HG03571 (cell line): ENCODE measurements around the gene TBC1D4.
"Not testable (repeated sequence)": the region's sequence is repeated elsewhere in the genome, so short reads cannot be mapped to it uniquely, and the experiment has no call there.

Experiments used
- ATAC-seq: cut with Tn5 transposase; IDR thresholded peaks from one replicate; pipeline ENCODE4 v1.9.1; 2021; ENCODE audit not compliant: unreplicated experiment

Gene TBC1D4

DNA sequence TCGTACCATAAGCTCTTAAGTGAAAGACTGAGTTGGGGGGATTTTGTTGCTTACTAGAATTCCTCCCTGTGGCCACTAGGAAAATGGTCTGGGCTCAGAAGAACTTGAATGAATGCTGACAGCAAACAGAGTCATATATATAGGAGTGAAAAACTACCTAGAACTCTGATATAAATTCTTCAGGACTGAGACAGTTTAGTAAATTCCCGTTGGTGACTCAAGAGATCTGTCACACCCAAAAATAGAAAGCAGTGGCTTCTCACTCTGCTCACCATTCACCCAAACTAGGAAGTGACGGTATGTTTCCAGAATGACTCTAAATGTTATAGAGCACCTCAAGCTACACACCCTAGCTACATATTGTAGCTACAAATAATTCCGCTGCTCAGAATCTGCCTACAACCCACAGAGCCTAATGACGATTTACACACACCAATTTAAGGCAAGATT is 116.2 kb downstream of the TBC1D4 start:
- peak; percentile 81 for ATAC-seq

DNA sequence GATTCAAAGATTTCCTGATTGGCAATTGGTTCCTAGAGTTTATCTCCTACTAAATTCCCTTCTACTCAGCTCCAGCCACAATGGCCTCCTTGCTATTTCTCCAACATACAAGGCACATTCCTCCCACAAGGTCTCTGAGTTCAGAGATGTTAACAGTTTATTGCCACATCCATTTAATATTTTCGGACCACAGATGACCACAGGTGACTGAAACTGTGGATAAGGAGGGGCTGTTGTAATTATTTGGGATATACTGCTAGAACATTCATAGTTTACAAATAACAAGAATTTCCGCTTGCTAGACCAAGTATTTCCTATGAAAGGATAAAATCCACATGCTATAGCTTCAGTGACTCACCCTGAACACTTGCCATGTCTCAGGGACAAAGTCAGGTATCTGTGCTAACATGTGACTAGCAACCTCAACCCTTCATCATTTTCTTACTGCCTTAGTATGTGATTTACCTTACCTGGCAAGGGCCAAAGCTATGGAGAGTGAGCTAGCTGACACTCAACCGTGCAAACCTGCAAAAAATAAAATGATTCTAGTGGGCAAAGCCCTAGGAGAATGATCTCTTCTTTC is 117.7 kb downstream of the TBC1D4 start:
- no peak for ATAC-seq

DNA sequence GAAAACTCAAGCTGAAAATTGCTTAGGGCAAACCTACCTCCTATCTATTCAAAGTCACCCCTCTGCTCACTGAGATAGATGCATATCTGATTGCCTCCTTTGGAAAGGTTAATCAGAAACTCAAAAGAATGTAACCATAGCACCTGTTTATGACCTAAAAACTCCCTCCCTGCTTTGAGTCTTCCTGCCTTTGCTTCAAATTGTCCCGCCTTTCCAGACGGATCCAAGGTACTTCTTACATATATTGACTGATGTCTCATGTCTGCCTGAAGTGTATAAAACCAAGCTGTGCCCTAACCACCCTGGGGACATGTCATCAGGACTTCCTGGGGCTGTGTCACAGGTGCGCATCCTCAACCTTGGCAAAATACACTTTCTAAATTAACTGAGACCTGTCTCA is 118.6 kb downstream of the TBC1D4 start:
- no peak for ATAC-seq

DNA sequence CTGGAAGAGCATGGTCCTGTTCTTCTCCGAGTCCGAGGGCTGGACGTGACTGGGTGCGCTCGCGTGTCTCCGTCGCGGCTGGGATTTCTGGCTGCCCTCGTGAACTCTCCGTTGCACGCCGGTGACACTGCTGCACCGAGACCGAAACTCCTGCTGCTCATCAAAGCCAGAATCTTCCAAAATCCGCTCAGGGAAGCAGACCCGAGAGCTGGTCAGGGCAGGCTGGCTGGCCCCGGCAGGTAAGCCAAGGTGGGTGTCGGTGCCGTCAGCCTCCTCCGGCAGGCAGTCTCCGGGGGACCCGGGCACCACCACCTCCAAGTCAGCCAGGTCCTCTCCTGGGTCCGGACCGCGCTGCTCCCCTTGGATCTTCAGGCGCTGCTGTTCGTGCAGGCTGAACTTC is 119.9 kb downstream of the TBC1D4 start:
- ATAC-seq, result no peak

DNA sequence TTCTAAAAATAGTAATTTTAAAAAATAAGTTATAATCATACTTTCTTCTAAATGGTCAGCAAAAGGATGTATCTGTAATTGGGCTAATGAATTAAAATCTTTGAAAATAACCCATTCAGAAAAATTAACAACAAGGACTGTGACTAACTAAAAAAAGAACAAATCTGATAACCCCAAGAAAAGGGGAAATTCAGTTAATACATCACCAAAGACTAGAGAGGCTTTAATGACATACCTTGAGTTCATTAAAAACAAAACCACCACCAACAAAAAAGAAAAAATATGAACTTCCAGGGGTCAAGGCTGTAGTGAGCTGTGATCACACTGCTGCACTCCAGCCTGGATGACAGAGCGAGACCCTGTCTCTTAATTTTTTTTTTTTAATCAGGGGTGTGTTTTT is 121.8 kb downstream of the TBC1D4 start:
- no peak for ATAC-seq

DNA sequence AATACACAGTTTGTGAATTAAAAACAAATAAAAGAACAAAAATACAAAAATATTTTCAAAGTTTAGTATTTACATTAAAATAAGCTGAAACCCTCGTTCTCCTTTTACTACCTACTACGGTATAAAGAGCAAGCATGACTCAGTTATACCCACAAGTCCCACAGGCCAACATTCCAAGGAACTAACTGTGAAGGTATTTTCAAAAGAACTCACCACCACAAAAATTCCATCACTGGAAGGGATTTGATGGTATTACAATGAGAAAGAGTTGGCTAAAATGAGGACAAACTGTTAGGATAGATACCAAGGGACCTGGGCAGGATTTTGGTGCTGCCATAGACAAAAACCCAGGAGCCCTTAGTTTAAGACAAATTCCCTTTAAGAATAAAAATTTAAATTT is 122.7 kb downstream of the TBC1D4 start:
- no peak for ATAC-seq

DNA sequence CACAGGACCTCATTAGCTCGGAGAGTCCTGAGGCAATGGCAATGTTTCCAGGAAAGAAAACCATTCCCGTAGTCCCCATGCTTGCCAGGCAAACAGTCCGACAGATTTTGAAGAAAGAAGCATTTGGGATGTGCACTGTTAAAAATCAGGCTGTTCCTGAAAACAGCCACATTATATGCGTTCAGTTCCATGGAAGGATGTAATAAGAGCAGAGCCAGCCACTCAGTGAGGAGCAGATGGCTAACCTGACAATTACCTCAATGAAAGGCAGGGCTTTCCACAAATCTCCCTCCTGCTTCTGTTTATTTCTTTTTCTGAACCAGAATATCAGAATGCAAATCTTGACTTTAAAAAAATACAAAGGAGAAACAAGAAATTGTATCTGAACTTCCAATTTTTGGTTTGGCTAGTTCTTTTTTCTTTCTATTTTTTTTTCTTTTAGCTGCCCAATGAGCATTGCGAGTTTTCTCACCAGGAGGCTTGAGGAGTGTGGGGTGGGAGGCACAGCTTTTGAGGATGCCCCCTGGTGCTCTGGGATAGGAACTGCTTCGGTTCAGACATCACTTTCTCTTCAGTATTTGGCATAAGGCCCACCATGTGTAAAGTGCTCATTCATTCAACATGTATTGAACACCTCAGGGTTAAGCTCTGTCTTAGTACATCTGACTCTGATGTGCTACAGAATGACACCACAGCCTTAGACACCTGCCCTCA is 124.2 kb downstream of the TBC1D4 start:
- peak; percentile 72 for ATAC-seq

DNA sequence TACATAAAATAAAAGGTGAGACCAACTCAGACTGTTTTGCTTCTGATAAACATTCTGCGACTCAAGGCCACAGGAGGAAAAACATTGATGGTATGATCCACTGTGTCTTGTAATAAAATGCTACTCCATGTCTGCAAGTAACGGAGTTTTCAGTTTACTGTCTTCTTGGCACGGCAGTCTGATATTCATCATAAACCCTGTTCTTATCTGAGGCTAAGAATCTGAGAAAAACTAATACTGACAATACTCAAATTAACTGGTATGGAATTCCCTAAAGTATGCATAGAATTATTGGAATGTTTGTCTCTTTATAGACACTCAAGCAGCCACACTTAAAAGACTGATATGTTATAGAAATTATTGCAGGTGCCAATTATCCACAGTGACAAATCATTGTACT is 125.5 kb downstream of the TBC1D4 start:
- ATAC-seq, result no peak

DNA sequence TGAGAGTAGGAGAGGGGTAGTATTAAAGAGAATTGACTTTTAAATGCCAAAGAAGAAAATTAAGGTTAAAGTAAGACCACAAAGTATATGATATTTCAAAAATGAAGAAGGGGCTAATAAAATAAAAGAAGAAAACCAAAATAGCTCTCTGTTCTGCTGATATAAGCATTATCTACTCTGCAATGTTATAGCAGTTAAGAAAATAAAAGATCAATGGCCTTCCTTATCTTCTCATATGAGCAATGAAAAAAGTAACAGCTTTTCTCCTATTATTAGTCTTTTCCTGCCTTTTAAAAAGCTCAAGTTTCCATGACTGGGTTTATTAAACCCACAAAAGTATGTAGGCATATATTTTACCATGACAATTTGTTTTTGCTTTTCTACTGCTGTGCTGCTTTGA is 126.4 kb downstream of the TBC1D4 start:
- ATAC-seq, result no peak

DNA sequence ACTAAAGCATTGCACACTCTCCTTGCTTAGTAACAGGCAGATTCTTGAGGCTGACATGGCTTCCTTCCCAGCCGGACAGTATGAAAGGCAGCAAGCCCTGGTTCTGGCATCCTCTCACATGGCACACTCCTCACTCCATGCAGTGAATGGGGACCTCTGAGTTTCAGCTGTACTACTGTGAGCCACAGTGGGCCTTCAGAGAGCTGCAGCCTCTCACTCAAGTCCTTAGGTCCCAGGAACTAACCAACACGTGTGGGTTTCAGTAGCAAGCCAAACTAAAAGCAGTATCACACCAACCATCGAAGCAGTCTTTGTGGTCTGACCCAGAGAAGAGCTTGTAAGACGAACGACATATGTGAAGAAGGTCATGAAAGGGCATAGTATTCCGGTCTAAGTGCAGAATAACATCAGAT is 128.2 kb downstream of the TBC1D4 start:
- ATAC-seq, result no peak

DNA sequence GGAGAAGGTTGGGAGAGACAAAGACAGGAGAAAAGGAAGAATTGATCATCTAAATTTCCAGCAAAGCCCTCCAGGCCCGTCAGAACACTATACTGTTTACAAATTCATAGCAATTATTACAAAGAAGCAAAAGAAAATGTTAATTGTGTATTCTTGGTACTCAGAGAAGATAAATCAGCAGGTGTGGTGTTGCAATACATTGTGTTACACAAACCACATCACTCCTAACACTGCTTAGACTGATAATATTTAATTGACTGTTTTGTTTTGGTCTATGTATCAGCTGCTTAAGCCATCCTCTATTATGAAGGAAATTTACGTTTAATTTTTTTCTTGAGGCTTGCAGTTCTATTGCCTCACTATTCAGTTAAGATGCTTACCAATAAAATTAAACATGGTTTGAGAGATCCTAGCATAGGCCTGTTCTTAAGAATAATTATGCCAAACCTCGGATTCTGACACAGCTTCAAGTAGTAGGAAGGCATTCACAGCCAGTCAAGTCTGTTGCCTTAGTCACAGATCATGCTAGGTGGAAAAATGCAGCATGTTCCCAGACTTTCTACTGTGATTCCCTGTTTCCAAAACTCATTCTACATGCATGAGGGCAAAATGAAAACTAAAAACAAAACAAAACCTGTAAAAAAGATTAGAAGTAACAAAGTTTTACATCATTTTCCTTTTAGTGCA is 129.2 kb downstream of the TBC1D4 start:
- ATAC-seq, result no peak

DNA sequence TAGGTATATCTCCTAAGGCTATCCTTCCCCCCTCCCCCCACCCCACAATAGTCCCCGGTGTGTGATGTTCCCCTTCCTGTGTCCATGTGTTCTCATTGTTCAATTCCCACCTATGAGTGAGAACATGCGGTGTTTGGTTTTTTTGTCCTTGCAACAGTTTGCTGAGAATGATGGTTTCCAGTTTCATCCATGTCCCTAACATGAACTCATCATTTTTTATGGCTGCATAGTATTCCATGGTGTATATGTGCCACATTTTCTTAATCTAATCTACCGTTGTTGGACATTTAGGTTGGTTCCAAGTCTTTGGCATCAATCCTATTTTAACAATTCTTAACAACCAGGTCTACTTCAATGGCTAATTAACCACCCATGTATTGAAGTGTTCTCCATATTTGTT is 130.4 kb downstream of the TBC1D4 start:
- ATAC-seq, result not testable (repeated sequence)

DNA sequence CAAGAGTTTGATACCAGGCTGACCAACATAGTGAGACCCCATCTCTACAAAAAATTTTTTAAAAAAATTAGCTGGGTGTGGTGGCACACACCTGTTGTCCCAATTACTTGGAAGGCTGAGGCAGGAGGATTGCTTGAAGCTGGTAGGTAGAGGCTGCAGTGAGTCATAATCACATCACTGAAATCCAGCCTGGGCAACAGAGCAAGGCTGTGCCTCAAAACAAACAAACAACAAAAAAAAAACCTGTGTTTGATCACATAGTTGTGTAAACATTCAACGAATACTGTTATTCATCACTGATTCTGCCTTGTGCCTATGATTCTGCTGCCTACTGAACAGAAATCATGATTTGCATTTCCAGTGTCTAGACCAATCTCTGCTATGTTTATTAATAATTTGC is 134.0 kb downstream of the TBC1D4 start:
- no peak for ATAC-seq

DNA sequence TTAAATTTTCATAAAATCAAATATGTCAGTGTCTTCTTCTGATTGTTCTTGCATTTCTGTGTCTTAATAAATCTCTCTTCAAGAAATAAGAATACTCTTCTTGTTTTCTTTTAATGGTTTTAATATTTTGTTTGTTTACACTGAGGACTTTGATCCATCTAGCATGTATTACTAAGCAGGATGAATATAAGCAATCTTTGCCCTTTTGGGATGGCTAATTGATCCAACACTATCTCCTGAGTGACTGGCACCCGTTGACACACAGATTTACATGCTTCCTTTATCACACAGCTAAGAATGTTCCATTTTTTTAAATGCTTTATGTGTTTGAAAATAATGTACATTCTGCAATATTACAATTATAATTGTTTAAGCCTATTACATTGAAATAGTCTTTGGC is 134.5 kb downstream of the TBC1D4 start:
- ATAC-seq, result no peak

DNA sequence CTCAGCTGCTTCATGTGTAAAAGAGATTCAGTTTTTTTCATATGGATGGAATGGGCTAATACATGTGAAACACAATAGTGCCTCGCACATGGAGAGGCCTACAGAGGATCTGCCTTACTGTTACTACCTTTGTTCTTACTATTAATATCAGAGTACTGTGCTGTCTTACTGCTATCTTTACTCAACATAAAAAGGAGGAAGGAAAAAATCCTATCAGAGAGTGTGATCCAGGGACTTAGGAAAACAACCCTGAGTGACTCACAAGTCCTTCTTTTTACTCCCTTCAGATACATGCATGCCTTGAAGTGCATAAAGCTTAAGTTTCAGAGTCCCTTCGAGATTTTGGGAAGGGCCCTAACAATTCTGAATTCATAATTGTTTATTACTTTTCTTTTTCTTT is 136.8 kb downstream of the TBC1D4 start:
- ATAC-seq, result no peak

DNA sequence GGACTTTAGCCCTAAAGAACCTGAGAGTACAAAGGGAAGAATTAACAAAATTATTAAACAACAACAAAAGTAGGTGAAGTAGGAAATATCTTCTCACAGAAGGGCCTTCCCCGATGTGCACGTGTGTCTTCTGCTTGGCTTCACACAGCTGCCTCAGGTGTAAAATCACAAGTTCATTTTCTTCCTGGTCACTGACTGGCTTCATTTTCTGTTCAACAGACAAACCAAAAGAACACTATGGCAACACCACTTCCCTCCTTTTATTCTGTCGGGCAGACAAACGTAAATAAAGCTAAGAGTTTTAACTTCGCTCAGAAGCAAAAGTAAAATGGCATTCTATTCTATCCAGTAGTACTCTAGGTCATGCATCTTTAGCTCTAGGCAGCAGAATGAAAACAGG is 140.9 kb downstream of the TBC1D4 start:
- ATAC-seq, result peak; percentile 79

DNA sequence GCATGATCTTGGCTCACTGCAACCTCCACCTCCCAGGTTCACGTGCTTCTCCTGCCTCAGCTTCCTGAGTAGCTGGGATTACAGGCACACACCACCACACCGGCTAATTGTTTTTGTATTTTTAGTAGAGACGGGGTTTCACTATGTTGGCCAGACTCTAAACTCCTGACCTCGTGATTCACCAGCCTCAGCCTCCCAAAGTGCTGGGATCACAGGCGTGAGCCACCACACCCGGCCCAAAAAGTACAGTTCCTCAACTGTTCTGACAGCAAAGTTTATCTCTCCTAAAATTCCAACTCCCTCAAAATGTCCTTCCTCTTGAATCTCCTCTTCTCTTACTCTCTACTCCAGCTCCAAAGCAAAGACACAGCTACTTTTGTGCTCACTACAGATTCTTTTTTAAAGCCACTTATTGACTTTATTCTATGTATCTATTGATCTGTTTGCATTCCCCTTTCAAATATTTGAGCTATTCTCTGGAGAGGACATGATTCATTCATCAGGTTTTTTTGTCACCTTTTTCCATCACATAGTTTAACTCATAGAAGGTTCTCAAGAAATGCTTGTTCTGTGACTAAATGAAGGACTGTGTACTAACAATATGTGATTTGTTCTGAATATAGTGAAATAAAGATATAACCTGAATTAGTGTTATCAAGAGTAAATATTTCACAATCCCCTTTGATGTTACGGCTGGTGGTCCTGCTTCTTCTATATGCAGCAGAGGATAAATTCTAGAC is 142.2 kb downstream of the TBC1D4 start:
- no peak for ATAC-seq

DNA sequence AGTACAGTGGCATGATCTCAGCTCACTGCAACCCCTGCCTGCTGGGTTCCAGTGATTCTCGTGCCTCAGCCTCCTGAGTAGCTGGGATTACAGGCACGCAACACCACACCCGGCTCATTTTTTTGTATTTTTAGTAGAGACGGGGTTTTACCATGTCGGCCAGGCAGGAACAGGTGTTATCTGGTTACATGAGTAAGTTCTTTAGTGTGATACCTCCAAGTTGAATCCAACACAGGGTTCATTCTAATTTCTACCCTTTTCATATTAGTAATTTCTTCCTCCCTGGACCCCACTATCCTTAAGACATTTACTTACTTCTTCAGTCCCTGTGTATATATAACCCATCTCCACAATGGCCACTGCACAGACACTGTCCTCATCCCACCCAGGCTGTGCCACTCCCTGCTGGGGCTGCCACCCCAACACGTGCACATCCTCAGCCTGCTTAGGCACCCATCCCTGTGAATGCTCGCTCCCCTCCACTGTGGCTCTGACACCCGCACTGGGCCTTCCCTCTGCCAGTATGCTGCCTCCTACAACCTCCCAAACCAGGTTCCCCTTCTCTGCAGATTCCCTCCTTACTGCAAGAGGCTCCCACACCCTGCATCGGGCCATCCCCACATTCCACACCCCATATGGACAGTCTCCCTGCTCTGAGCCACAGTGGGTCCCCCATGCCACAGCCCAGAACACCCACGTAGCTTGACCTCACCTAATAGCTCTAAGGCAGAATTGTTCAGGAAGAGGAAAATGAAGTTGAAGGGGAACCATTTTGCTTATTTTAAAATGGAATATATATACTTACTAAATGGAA is 147.1 kb downstream of the TBC1D4 start:
- no peak for ATAC-seq

DNA sequence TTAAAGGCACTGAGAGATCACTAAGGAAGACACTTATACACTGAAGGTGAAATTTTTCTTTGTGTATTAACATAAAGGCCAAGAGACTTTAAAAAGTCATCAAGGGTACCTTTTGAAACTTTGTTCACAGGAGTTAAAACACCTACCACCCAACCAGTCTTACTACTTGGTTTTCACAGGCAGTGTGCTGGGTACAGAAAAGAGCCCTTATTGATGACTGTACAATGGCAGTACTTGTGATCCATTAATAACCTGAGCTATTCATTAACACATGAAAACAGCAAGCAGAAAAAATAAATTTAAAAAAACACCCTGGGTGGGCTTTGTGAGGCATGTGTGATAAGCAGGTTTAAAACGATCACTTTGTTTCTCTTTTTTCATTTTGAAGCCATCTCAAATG is 148.9 kb downstream of the TBC1D4 start:
- no peak for ATAC-seq

DNA sequence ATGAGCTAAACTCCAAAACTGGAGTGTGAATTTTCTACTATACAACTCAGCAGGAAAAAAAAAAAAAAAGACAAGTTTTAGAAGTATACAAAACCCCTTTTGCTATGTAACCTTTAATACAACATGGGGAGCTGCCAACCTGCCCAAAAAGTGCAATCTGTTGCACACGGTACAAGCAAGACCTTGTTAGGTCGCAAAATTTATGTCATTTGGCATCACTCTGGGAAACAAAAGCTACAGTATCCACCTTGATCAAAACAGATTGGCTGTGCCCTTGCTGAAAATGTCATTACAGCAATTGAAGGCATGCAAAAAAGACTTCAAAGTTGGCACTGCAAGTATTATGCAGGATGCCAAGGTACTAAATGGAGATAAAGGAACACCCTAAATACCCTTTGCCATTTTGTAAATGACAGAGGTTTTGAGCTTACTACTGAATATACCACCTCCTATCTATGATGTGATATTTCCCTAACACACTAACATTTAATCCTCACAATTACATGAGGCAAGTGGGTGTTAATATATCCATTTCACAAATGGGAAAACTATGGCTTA is 150.1 kb downstream of the TBC1D4 start:
- no peak for ATAC-seq

DNA sequence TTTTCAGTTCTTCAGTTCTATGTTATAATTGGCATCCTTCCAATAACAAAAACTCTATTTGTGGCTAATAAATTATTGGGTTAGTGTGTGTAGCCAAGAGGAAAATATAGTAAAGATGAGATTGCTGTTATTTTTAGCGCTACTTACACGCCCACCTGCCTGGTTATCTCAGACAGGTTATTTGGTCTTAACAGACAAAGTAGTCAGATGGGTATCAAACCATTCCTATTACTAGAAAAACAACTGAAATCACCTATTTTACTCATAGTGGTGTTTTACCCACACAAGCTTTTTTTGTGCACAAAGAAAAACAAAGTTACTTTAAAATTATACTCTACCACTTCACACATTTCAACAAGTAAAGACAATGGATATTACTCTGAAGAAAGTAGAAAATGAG is 151.2 kb downstream of the TBC1D4 start:
- ATAC-seq, result no peak
